ENCODE results near the gene BCDIN3D. TPM values are rescaled to one million over a fixed set of nuclear protein-coding genes. Genes with fewer than 3 reads are reported as not detected.
A peak's percentile ranks its signal among the peaks of the same experiment; 100 is the strongest.

The BCDIN3D gene
- total RNA-seq, 1 experiment from 2014 or later: 3.3 TPM

GRCh38 chr12:49811961-49812401 is 30.9 kb downstream of the BCDIN3D start:
- Mint-ChIP-seq H3K4me3 (no peak overlapping the region; a peak in 1 of 5 replicates), H3K9me3 (no peaks in the 10 kb centered on the region; a peak in 1 of 5 replicates), H3K27ac (peak overlapping the region in 2 of 3 experiments; percentile 62 to 90; a peak in 4 of 7 replicates), H3K36me3 (ENCODE audit: insufficient read depth in 1 of 3, low read depth in 3 of 3) (peaks cover 0 to 15% (median 8%) of the 10 kb centered on the region in 3 experiments; a peak in 4 of 7 replicates), H3K27me3 (ENCODE audit: low read depth) (no peaks in the 10 kb centered on the region), H3K4me1 (peaks cover 26 to 47% of the 10 kb centered on the region in 2 experiments)
- H3K27me3 ChIP-seq (ENCODE audit: insufficient read depth, low read length): no peaks in the 10 kb centered on the region
- no peak overlapping the region for H3K4me2 ChIP-seq (ENCODE audit: insufficient read depth, insufficient read length, low read length)
- H2BK20ac ChIP-seq (ENCODE audit: low read depth, low read length, poor library complexity, severe bottlenecking): no peak overlapping the region
- no peak overlapping the region for H3K4ac ChIP-seq (ENCODE audit: low read depth, low read length)
- H2BK5ac ChIP-seq (ENCODE audit: insufficient read length, low read length): no peak overlapping the region
- no peak overlapping the region for H2AFZ ChIP-seq (ENCODE audit: low read length)
- no peak overlapping the region for H3K56ac ChIP-seq (ENCODE audit: insufficient read length, low read depth, low read length)
- H3K79me1 ChIP-seq (ENCODE audit: insufficient read depth, low read depth, low read length, poor library complexity, severe bottlenecking): no peaks in the 10 kb centered on the region
- H3K18ac ChIP-seq (ENCODE audit: insufficient read length, low read depth, low read length): no peak overlapping the region
- no peaks in the 10 kb centered on the region for H3K23me2 ChIP-seq (ENCODE audit: insufficient read length, low read depth, low read length, poor library complexity, severe bottlenecking)
- H3K9ac ChIP-seq (ENCODE audit: extremely low read depth, insufficient read length, low read length): no peak overlapping the region
- no peak overlapping the region for H4K91ac ChIP-seq (ENCODE audit: insufficient read length, low read depth, low read length)
- H3K23ac ChIP-seq (ENCODE audit: insufficient read length, low read depth, low read length): no peak overlapping the region
- no peak overlapping the region for H2BK12ac ChIP-seq (ENCODE audit: insufficient read length, low read depth, low read length)
- H2BK120ac ChIP-seq (ENCODE audit: low read depth, low read length, poor library complexity, severe bottlenecking): no peak overlapping the region
- TF ChIP-seq CTCF (conservative IDR thresholded peaks at IDR 0.05): no peak
- H3K9me3 ChIP-seq (ENCODE audit: control insufficient read depth, low read depth, low read length): no peaks in the 10 kb centered on the region
- H2BK15ac ChIP-seq (ENCODE audit: low read depth, low read length): no peak overlapping the region
- no peaks in the 10 kb centered on the region for H4K20me1 ChIP-seq (ENCODE audit: control insufficient read depth, insufficient read depth, insufficient read length)
- peaks cover 14% of the 10 kb centered on the region; the same call in 1 of the 2 replicates for H3K4me1 ChIP-seq (ENCODE audit: insufficient read depth, low read length)
- no peak for DNase-seq
- WGBS (ENCODE audit: extremely low coverage, insufficient read length, low lambda C conversion rate): no CpG with 5 or more reads among the region's 4 CpGs
- H2AK5ac ChIP-seq (ENCODE audit: insufficient read length, low read length): no peak overlapping the region
- no peak overlapping the region for H3K27ac ChIP-seq (ENCODE audit: insufficient read length, low read depth, low read length)
- no peak overlapping the region for H3T11ph ChIP-seq (ENCODE audit: low read length)
- no peak overlapping the region for H4K8ac ChIP-seq (replicated peaks; ENCODE audit: insufficient read length, low read depth, low read length)
- no peak overlapping the region for H3K14ac ChIP-seq (ENCODE audit: insufficient read depth, low read length)
- H3K79me2 ChIP-seq (ENCODE audit: insufficient read depth, low read length): no peaks in the 10 kb centered on the region
- no peak overlapping the region for H4K5ac ChIP-seq (ENCODE audit: insufficient read length, low read depth, low read length)
